ENCODE measurements around the gene C19orf47.

The C19orf47 gene

GRCh38 chr19:40388481-40388880, 40.3 kb upstream of the C19orf47 start:
- H3K27me3 ChIP-seq (ENCODE audit: insufficient read depth, low read length, poor library complexity): no peaks in the 10 kb centered on the region
- no peak overlapping the region for H3K27ac ChIP-seq (ENCODE audit: low read depth, low read length)
- H2BK5ac ChIP-seq (ENCODE audit: low read length): no peak overlapping the region
- no peak overlapping the region for H3K4ac ChIP-seq (ENCODE audit: low read depth, low read length)
- no peaks in the 10 kb centered on the region for H3K79me1 ChIP-seq (ENCODE audit: low read length)
- no peak overlapping the region for H2AK5ac ChIP-seq (ENCODE audit: low read length)
- no peak overlapping the region for H2BK15ac ChIP-seq (replicated peaks; ENCODE audit: low read depth)
- no peak overlapping the region for H3K4me2 ChIP-seq (ENCODE audit: low read length)
- H3K9ac ChIP-seq (ENCODE audit: low read length): no peak overlapping the region
- no peak overlapping the region for H3K56ac ChIP-seq (ENCODE audit: low read length)
- H3K4me3 ChIP-seq (ENCODE audit: low read length): no peak overlapping the region
- no peaks in the 10 kb centered on the region for H3K36me3 ChIP-seq (ENCODE audit: control insufficient read depth, insufficient read depth, low read length)
- no peak overlapping the region for H2BK120ac ChIP-seq (ENCODE audit: low read depth, low read length)
- H3K23ac ChIP-seq (ENCODE audit: low read length): no peak overlapping the region
- no peak overlapping the region for H4K8ac ChIP-seq (ENCODE audit: low read depth, low read length)
- H3K79me2 ChIP-seq (ENCODE audit: control insufficient read depth, insufficient read depth, low read length): no peaks in the 10 kb centered on the region
- no CpG with 5 or more reads among the region's 3 CpGs for WGBS (ENCODE audit: extremely low coverage, insufficient coverage, low lambda C conversion rate)
- H3K4me1 ChIP-seq (ENCODE audit: control insufficient read depth, low read depth, low read length): no peaks in the 10 kb centered on the region
- H3K18ac ChIP-seq (ENCODE audit: low read length): no peak overlapping the region
- no peak for DNase-seq
- no peak overlapping the region for H4K5ac ChIP-seq (ENCODE audit: low read length)

DNA sequence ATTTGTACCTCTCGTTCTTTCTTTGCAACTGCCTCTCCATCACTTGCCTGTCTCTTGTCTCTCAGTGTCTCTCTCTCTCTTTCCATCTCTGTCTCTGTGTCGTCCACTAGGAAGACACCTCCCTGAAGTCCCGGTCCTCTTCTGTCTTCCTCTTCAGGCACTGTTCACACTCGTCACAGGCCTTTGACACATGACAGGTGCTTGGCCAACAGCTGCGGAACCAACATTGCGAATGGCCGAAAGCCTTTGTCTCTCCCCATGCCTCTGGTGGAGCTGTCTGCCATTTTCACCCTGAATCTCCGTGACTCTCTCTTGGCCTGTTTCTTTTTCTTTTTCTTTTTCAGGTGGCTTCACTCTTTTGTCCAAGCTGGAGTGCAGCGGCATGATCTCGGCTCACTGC, 39.0 kb upstream of the C19orf47 start:
- H3K27me3 ChIP-seq (ENCODE audit: insufficient read depth, low read length, poor library complexity): no peaks in the 10 kb centered on the region
- no peak overlapping the region for H3K4me3 ChIP-seq (ENCODE audit: low read length)
- H3K4me2 ChIP-seq (ENCODE audit: low read length): no peak overlapping the region
- no peaks in the 10 kb centered on the region for H3K4me1 ChIP-seq (ENCODE audit: control insufficient read depth, low read depth, low read length)
- H3K79me1 ChIP-seq (ENCODE audit: low read length): no peaks in the 10 kb centered on the region
- no peak overlapping the region for H4K8ac ChIP-seq (ENCODE audit: low read depth, low read length)
- H3K9ac ChIP-seq (ENCODE audit: low read length): no peak overlapping the region
- H3K79me2 ChIP-seq (ENCODE audit: control insufficient read depth, insufficient read depth, low read length): no peaks in the 10 kb centered on the region
- no peak overlapping the region for H3K4ac ChIP-seq (ENCODE audit: low read depth, low read length)
- DNase-seq: no peak
- H3K18ac ChIP-seq (ENCODE audit: low read length): no peak overlapping the region
- no peak overlapping the region for H2BK120ac ChIP-seq (ENCODE audit: low read depth, low read length)
- H2BK15ac ChIP-seq (replicated peaks; ENCODE audit: low read depth): no peak overlapping the region
- no peak overlapping the region for H2BK5ac ChIP-seq (ENCODE audit: low read length)
- no peak overlapping the region for H4K5ac ChIP-seq (ENCODE audit: low read length)
- H3K27ac ChIP-seq (ENCODE audit: low read depth, low read length): no peak overlapping the region
- no peak overlapping the region for H3K56ac ChIP-seq (ENCODE audit: low read length)
- H3K36me3 ChIP-seq (ENCODE audit: control insufficient read depth, insufficient read depth, low read length): no peaks in the 10 kb centered on the region
- no peak overlapping the region for H2AK5ac ChIP-seq (ENCODE audit: low read length)
- WGBS (ENCODE audit: extremely low coverage, insufficient coverage, low lambda C conversion rate): no CpG with 5 or more reads among the region's 10 CpGs
- H3K23ac ChIP-seq (ENCODE audit: low read length): no peak overlapping the region

DNA sequence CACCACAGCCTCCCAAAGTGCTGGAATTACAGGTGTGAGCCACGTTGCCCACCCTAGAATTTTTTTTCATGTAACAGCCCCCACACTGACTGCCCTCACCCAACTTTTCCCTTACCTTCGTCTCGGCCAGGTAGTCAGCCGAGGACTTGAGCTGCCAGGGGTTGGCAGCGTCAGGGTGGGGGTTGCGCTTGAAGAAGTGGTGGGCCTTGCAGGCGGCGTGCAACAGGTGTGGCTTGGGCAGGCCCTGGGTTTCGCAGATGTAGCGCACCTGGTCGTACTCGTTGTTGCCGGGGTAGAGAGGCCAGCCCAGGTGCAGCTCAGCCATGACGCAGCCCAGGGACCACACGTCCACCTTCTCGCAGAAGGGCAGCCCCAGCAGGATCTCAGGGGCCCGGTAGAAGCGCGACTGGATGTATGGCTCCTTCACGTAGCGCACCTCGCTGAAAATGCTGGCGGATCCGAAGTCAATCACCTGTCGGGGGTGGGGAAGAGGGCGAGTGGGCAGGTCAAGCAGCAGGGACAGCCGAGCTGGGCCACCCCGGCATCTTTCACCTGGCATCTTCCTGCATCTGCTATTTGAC, 35.6 kb upstream of the C19orf47 start:
- Histone ChIP-seq H2BK15ac (replicated peaks; ENCODE audit: low read depth) (no peak overlapping the region), H2BK5ac (ENCODE audit: low read length) (no peak overlapping the region), H3K23ac (ENCODE audit: low read length) (no peak overlapping the region), H2AK5ac (ENCODE audit: low read length) (no peak overlapping the region), H3K27ac (ENCODE audit: low read depth, low read length) (no peak overlapping the region), H3K79me1 (ENCODE audit: low read length) (no peaks in the 10 kb centered on the region), H2BK120ac (ENCODE audit: low read depth, low read length) (no peak overlapping the region), H3K79me2 (ENCODE audit: control insufficient read depth, insufficient read depth, low read length) (no peaks in the 10 kb centered on the region), H3K27me3 (ENCODE audit: insufficient read depth, low read length, poor library complexity) (no peaks in the 10 kb centered on the region), H3K4me2 (ENCODE audit: low read length) (no peak overlapping the region), H3K56ac (ENCODE audit: low read length) (peak overlapping the region; percentile 15), H3K18ac (ENCODE audit: low read length) (no peak overlapping the region), H3K4me3 (ENCODE audit: low read length) (no peak overlapping the region), H3K9ac (ENCODE audit: low read length) (no peak overlapping the region), H3K4ac (ENCODE audit: low read depth, low read length) (no peak overlapping the region), H3K36me3 (ENCODE audit: control insufficient read depth, insufficient read depth, low read length) (no peaks in the 10 kb centered on the region), H4K5ac (ENCODE audit: low read length) (no peak overlapping the region), H3K4me1 (ENCODE audit: control insufficient read depth, low read depth, low read length) (no peaks in the 10 kb centered on the region), H4K8ac (ENCODE audit: low read depth, low read length) (no peak overlapping the region)
- WGBS (ENCODE audit: extremely low coverage, insufficient coverage, low lambda C conversion rate): no CpG with 5 or more reads among the region's 28 CpGs
- no peak for DNase-seq

DNA sequence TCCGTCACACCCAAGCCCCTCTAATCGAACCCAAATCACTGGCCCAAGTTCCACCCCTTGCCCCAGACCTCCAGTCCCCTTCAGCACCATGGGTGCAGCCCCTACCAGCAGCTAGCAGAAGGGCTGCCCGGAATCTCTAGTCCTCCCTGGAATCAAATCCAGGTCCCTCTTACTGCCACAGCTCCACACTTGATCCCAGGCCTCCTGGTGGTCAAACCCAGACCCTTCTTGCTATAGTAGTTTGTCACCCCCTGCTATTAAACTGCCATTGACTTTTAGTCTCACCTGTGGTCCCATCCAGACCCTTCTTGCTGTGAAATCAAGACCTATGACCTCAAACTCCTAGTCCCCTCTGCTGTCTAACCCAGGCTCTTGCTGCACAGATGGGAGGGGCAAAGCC, 33.1 kb upstream of the C19orf47 start:
- Histone ChIP-seq H3K79me1 (ENCODE audit: low read length) (no peaks in the 10 kb centered on the region), H3K9ac (ENCODE audit: low read length) (no peak overlapping the region), H3K23ac (ENCODE audit: low read length) (no peak overlapping the region), H3K4me1 (ENCODE audit: control insufficient read depth, low read depth, low read length) (no peaks in the 10 kb centered on the region), H3K4ac (ENCODE audit: low read depth, low read length) (no peak overlapping the region), H3K27me3 (ENCODE audit: insufficient read depth, low read length, poor library complexity) (no peaks in the 10 kb centered on the region), H3K18ac (ENCODE audit: low read length) (no peak overlapping the region), H2BK5ac (ENCODE audit: low read length) (no peak overlapping the region), H4K8ac (ENCODE audit: low read depth, low read length) (no peak overlapping the region), H3K79me2 (ENCODE audit: control insufficient read depth, insufficient read depth, low read length) (no peaks in the 10 kb centered on the region), H3K56ac (ENCODE audit: low read length) (no peak overlapping the region), H4K5ac (ENCODE audit: low read length) (no peak overlapping the region), H3K27ac (ENCODE audit: low read depth, low read length) (no peak overlapping the region), H2AK5ac (ENCODE audit: low read length) (no peak overlapping the region), H3K36me3 (ENCODE audit: control insufficient read depth, insufficient read depth, low read length) (peaks cover 6% of the 10 kb centered on the region), H3K4me3 (ENCODE audit: low read length) (no peak overlapping the region), H3K4me2 (ENCODE audit: low read length) (no peak overlapping the region), H2BK15ac (replicated peaks; ENCODE audit: low read depth) (no peak overlapping the region), H2BK120ac (ENCODE audit: low read depth, low read length) (no peak overlapping the region)
- peak; percentile 58 for DNase-seq
- WGBS (ENCODE audit: extremely low coverage, insufficient coverage, low lambda C conversion rate): no CpG with 5 or more reads among the region's 3 CpGs

DNA sequence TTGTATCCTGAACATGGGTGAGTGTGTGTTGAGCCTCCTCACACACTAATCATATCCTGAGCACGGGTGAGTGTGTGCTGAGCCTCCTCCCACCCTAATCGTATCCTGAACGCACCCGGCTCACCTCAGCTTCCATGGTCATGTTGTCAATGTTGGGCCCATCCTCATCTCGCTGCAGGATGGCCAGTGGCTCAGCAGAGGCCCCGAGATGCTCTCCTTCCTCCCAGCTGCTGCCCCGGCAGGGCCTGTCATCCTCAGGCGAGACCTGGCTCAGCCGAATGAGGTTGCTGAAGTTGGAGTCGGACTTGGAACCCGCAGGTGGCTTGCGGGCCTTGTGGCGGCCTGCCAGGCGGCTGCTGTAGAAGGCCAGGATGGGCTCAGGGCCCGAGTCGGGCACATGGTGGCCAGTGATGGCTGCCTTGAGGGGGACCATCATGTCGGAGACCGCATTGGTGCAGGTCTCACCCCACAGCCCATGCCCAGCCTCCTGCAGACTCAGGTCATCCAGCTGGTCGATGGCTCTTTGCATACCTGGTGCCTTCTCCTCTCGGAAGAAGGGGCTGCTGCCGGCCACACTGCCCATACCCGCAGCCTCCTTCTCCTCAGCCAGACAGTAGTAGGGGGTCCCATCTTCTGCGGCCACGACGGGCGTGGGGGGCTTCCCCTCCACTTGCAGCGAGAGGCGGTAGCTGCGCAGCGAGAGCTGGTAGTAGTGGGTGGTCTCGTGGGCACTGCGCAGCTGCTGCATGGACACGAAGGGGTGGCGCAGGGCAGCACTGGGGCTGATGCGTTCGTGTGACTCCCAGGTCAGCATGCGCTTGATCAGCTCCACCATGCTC, 32.2 kb upstream of the C19orf47 start:
- Histone ChIP-seq H3K4me1 (ENCODE audit: control insufficient read depth, low read depth, low read length) (no peaks in the 10 kb centered on the region), H4K5ac (ENCODE audit: low read length) (no peak overlapping the region), H4K8ac (ENCODE audit: low read depth, low read length) (no peak overlapping the region), H3K79me1 (ENCODE audit: low read length) (no peaks in the 10 kb centered on the region), H3K27me3 (ENCODE audit: insufficient read depth, low read length, poor library complexity) (no peaks in the 10 kb centered on the region), H3K23ac (ENCODE audit: low read length) (no peak overlapping the region), H3K18ac (ENCODE audit: low read length) (no peak overlapping the region), H3K4me3 (ENCODE audit: low read length) (no peak overlapping the region), H3K4ac (ENCODE audit: low read depth, low read length) (no peak overlapping the region), H2BK5ac (ENCODE audit: low read length) (no peak overlapping the region), H2BK15ac (replicated peaks; ENCODE audit: low read depth) (no peak overlapping the region), H2AK5ac (ENCODE audit: low read length) (no peak overlapping the region), H3K36me3 (ENCODE audit: control insufficient read depth, insufficient read depth, low read length) (peaks cover 6% of the 10 kb centered on the region), H3K4me2 (ENCODE audit: low read length) (no peak overlapping the region), H3K27ac (ENCODE audit: low read depth, low read length) (no peak overlapping the region), H3K9ac (ENCODE audit: low read length) (no peak overlapping the region), H3K56ac (ENCODE audit: low read length) (no peak overlapping the region), H3K79me2 (ENCODE audit: control insufficient read depth, insufficient read depth, low read length) (no peaks in the 10 kb centered on the region), H2BK120ac (ENCODE audit: low read depth, low read length) (no peak overlapping the region)
- DNase-seq: no peak
- no CpG with 5 or more reads among the region's 37 CpGs for WGBS (ENCODE audit: extremely low coverage, insufficient coverage, low lambda C conversion rate)

Measured in mesendoderm (in vitro differentiated cells).